ENCODE data around the gene WDR45. TPM values are rescaled to one million over a fixed set of nuclear protein-coding genes. Genes with fewer than 3 reads are reported as not detected.
A peak's percentile ranks its signal among the peaks of the same experiment; 100 is the strongest.

The WDR45 gene
- total RNA-seq, 1 experiment from 2014 or later, result 31.8 TPM

DNA sequence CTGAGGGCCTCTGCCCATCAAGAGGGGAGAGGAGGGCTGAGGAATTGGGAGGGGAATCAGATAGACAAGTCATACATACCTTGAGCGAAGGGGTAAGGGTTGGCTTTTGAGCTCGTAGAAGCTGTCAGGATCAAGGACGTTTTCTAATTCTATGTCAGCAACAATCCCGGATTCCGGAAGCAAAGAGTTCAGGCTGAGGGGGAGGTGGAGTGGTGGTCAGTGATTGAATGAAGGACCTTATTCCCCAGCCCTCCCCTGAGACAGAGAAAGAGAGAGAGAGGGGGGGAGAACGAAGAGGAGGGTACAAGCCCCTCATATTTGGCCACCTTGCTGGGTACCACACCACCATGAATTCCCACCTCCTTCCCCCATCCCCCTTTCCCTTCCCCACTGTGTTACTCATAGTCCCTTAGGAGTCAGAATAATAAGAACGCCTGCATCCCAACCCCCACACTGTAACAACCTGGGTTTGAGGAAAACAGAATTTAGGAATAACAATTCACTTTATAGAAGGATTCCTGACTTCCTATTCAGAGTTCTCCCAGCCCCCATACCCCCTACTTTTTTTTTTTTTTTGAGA lies 39.2 kb downstream of the WDR45 start:
- H3K9me3 ChIP-seq (ENCODE audit: low read depth, low read length, poor library complexity, severe bottlenecking), result no peaks in the 10 kb centered on the region
- BruUV-seq (replicated peaks), result TSS peak; percentile 80
- H3K36me3 ChIP-seq (ENCODE audit: insufficient read depth, low read length, poor library complexity, severe bottlenecking), result peaks cover 30% of the 10 kb centered on the region
- intact Hi-C loops (cut with micrococcal nuclease; ENCODE audit: unreplicated experiment), result no loop called here
- no peaks in the 10 kb centered on the region for H3K27me3 ChIP-seq (replicated peaks; ENCODE audit: insufficient read depth, low read depth, low read length, poor library complexity)
- CTCF ChIA-PET, result interaction anchor here (1.1 kb wide), 1 partner anchor 392 kb away, joined by 10 read pairs; no protein-coding TSS in a partner anchor
- H3K27ac ChIP-seq (ENCODE audit: low read depth, low read length, poor library complexity, severe bottlenecking), result peak overlapping the region; percentile 85
- TF ChIP-seq, protein P1, sequence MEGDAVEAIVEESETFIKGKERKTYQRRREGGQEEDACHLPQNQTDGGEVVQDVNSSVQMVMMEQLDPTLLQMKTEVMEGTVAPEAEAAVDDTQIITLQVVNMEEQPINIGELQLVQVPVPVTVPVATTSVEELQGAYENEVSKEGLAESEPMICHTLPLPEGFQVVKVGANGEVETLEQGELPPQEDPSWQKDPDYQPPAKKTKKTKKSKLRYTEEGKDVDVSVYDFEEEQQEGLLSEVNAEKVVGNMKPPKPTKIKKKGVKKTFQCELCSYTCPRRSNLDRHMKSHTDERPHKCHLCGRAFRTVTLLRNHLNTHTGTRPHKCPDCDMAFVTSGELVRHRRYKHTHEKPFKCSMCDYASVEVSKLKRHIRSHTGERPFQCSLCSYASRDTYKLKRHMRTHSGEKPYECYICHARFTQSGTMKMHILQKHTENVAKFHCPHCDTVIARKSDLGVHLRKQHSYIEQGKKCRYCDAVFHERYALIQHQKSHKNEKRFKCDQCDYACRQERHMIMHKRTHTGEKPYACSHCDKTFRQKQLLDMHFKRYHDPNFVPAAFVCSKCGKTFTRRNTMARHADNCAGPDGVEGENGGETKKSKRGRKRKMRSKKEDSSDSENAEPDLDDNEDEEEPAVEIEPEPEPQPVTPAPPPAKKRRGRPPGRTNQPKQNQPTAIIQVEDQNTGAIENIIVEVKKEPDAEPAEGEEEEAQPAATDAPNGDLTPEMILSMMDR (conservative IDR thresholded peaks at IDR 0.05; ENCODE audit: low read depth, low read length), result no peak
- no peak for TF ChIP-seq EZH2 (IDR thresholded peaks at IDR 0.05; ENCODE audit: borderline replicate concordance, low read depth, low read length, poor library complexity, severe bottlenecking)
- H3K4me3 ChIP-seq (ENCODE audit: low read depth, low read length, poor library complexity, severe bottlenecking), result peak overlapping the region; percentile 32
- POLR2A ChIA-PET (ENCODE audit: low non-redundant PET), result interaction anchor here (0.7 kb wide), 1 partner anchor 13 kb away, joined by 5 read pairs; no protein-coding TSS in a partner anchor
- peak; percentile 17 for DNase-seq (ENCODE audit: low spot score)
- peaks cover 17% of the 10 kb centered on the region for H3K4me1 ChIP-seq (ENCODE audit: insufficient read depth, low read length, poor library complexity, severe bottlenecking)

- POLR2A ChIA-PET (ENCODE audit: low non-redundant PET), result interaction anchor here (0.7 kb wide), 1 partner anchor 13 kb away, joined by 5 read pairs; no protein-coding TSS in a partner anchor
- intact Hi-C loops (cut with micrococcal nuclease; ENCODE audit: unreplicated experiment), result no loop called here
- Histone ChIP-seq H3K4me3 (ENCODE audit: low read depth, low read length, poor library complexity, severe bottlenecking) (peak overlapping the region; percentile 32), H3K9me3 (ENCODE audit: low read depth, low read length, poor library complexity, severe bottlenecking) (no peaks in the 10 kb centered on the region), H3K27me3 (replicated peaks; ENCODE audit: insufficient read depth, low read depth, low read length, poor library complexity) (no peaks in the 10 kb centered on the region), H3K4me1 (ENCODE audit: insufficient read depth, low read length, poor library complexity, severe bottlenecking) (peaks cover 17% of the 10 kb centered on the region), H3K36me3 (ENCODE audit: insufficient read depth, low read length, poor library complexity, severe bottlenecking) (peaks cover 31% of the 10 kb centered on the region), H3K27ac (ENCODE audit: low read depth, low read length, poor library complexity, severe bottlenecking) (peak overlapping the region; percentile 85)
- no peak for TF ChIP-seq EZH2 (IDR thresholded peaks at IDR 0.05; ENCODE audit: borderline replicate concordance, low read depth, low read length, poor library complexity, severe bottlenecking)
- TF ChIP-seq, protein P1 (conservative IDR thresholded peaks at IDR 0.05; ENCODE audit: low read depth, low read length), result no peak
- BruUV-seq (replicated peaks), result no TSS peak
- peak; percentile 97 for DNase-seq (ENCODE audit: low spot score)
- CTCF ChIA-PET, result interaction anchor here (0.6 to 1.1 kb wide), 2 partner anchors 391 to 1774 kb away, joined by 3 to 10 read pairs; partner anchors contain the start of gene SHROOM4
Measured at GRCh38 chrX:49039598-49040375, 39.9 kb downstream of the WDR45 start.

DNA sequence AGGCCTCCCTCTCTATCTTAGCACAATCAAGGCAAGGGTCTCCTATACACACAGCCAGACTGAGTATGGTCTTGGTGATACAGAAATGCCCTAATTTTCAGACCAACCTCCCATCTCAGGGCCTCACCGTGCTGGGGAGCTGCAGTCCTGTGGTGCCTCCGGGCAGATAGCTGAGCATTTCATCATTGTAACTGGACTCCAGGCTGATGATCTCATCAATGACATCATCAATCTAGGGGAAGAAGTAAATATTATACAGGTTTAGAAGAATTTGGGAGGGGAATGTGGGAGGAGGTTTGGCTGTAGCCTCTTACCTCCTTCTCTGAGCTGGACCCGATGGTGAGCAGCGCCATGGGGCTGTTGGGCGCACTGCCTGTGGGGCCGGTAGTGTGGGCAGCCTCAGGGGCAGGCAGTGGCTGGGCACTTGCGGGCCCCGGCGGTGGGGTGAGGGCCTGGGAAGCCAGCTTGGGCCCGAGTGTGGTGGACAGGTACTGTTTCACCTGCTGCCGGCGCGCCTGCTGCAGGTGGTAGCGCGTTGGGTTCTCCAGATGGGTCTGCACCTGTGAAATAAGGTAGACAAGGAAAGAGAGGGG lies 41.7 kb downstream of the WDR45 start:
- intact Hi-C loops (cut with micrococcal nuclease; ENCODE audit: unreplicated experiment), result no loop called here
- Histone ChIP-seq H3K4me1 (ENCODE audit: insufficient read depth, low read length, poor library complexity, severe bottlenecking) (peaks cover 17% of the 10 kb centered on the region), H3K9me3 (ENCODE audit: low read depth, low read length, poor library complexity, severe bottlenecking) (no peaks in the 10 kb centered on the region), H3K36me3 (ENCODE audit: insufficient read depth, low read length, poor library complexity, severe bottlenecking) (peaks cover 37% of the 10 kb centered on the region), H3K27ac (ENCODE audit: low read depth, low read length, poor library complexity, severe bottlenecking) (no peak overlapping the region), H3K27me3 (replicated peaks; ENCODE audit: insufficient read depth, low read depth, low read length, poor library complexity) (no peaks in the 10 kb centered on the region), H3K4me3 (ENCODE audit: low read depth, low read length, poor library complexity, severe bottlenecking) (no peak overlapping the region)
- no peak for DNase-seq (ENCODE audit: low spot score)
- no TSS peak for BruUV-seq (replicated peaks)
- ChIA-PET CTCF (no interaction called here), POLR2A (ENCODE audit: low non-redundant PET) (no interaction called here)
- TF ChIP-seq, protein P1 (conservative IDR thresholded peaks at IDR 0.05; ENCODE audit: low read depth, low read length), result no peak
- TF ChIP-seq EZH2 (IDR thresholded peaks at IDR 0.05; ENCODE audit: borderline replicate concordance, low read depth, low read length, poor library complexity, severe bottlenecking), result no peak
